ENCODE data around the gene PSTPIP2. TPM values are rescaled to one million over a fixed set of nuclear protein-coding genes. Genes with fewer than 3 reads are reported as not detected.

Gene PSTPIP2
- total and polyA plus RNA-seq, 2 of the 8 experiments (the other 6 are each of a cell fraction or from before 2014, with no cell fraction given): 1.8 to 2.4 TPM

GRCh38 chr18:46013484-46014189, 58.4 kb downstream of the PSTPIP2 start:
- no peak overlapping the region for H3K14ac ChIP-seq (ENCODE audit: insufficient read length)
- POLR2A ChIA-PET (ENCODE audit: partially characterized antibody): no interaction called here
- no peak overlapping the region for H2BK120ac ChIP-seq (replicated peaks; ENCODE audit: low read depth, low read length)
- no peaks in the 10 kb centered on the region for H3K4me1 ChIP-seq (replicated peaks in 1 of 4; ENCODE audit: control insufficient read depth in 3 of 4, insufficient read depth in 4 of 4, low read length in 3 of 4)
- no peak overlapping the region for H4K5ac ChIP-seq (ENCODE audit: insufficient read length, low read depth, low read length)
- no peak overlapping the region for H2AFZ ChIP-seq (ENCODE audit: low read length)
- H3K27me3 ChIP-seq (replicated peaks in 1 of 4; ENCODE audit: control insufficient read depth in 3 of 4, extremely low read depth in 1 of 4, insufficient read depth in 3 of 4, low read length in 3 of 4): no peaks in the 10 kb centered on the region
- no peak overlapping the region for H2BK15ac ChIP-seq (ENCODE audit: low read length)
- H3K18ac ChIP-seq (ENCODE audit: extremely low read depth, low read length): no peak overlapping the region
- no peak overlapping the region for H3K27ac ChIP-seq (ENCODE audit: low read depth, low read length)
- no peaks in the 10 kb centered on the region for H3K36me3 ChIP-seq (ENCODE audit: control insufficient read depth in 2 of 4, insufficient read depth in 4 of 4, low read length in 3 of 4)
- H3K4ac ChIP-seq (replicated peaks; ENCODE audit: insufficient read length, low read depth, low read length): no peak overlapping the region
- H3K9ac ChIP-seq (replicated peaks in 1 of 4; ENCODE audit: extremely low read depth in 1 of 4, low read depth in 3 of 4, low read length in 3 of 4): no peak overlapping the region
- H3K56ac ChIP-seq (replicated peaks; ENCODE audit: insufficient read length, low read depth, low read length): no peak overlapping the region
- H3K9me3 ChIP-seq (ENCODE audit: insufficient read depth in 2 of 2, low read depth in 1 of 2, low read length in 1 of 2): no peaks in the 10 kb centered on the region
- H3K23me2 ChIP-seq (ENCODE audit: low read depth, low read length): no peaks in the 10 kb centered on the region
- H2AK5ac ChIP-seq (ENCODE audit: low read depth, low read length): no peak overlapping the region
- no peaks in the 10 kb centered on the region for H3K79me2 ChIP-seq (ENCODE audit: control insufficient read depth in 1 of 2, insufficient read depth in 2 of 2, low read length in 2 of 2)
- no peak overlapping the region for H4K8ac ChIP-seq (ENCODE audit: extremely low read depth, insufficient read depth, low read length)
- CTCF ChIA-PET (ENCODE audit: partially characterized antibody): interaction anchor here (1.0 kb wide), 1 partner anchor 60 kb away, joined by 3 read pairs; no protein-coding TSS in a partner anchor
- H3K79me1 ChIP-seq (ENCODE audit: low read depth, low read length): no peaks in the 10 kb centered on the region
- no peak overlapping the region for H3K4me2 ChIP-seq (ENCODE audit: insufficient read depth in 1 of 2, low read depth in 2 of 2, low read length in 2 of 2)
- no peak overlapping the region for H3K4me3 ChIP-seq (ENCODE audit: extremely low read depth in 1 of 4, insufficient read depth in 2 of 4, low read depth in 3 of 4, low read length in 4 of 4)
- DNase-seq (ENCODE audit: low read depth in 1 of 2, low spot score in 2 of 2) (no peak), FAIRE-seq (no peak)
- H2BK5ac ChIP-seq (ENCODE audit: low read depth, low read length): no peak overlapping the region
- no peak overlapping the region for H2BK12ac ChIP-seq (ENCODE audit: low read depth, low read length)
- no peak overlapping the region for H3K23ac ChIP-seq (ENCODE audit: insufficient read length)
- 84% methylated on average over 5 of the region's 5 CpGs; no CpG with 5 or more reads in 1 of the 2 experiments for WGBS, 2 experiments (ENCODE audit: extremely low coverage in 1 of 2, insufficient coverage in 1 of 2, insufficient read length in 1 of 2, insufficient replicate concordance in 2 of 2, low coverage in 1 of 2, low lambda C conversion rate in 2 of 2, missing lambda C conversion rate in 1 of 2)
- no peaks in the 10 kb centered on the region for H4K20me1 ChIP-seq (replicated peaks in 1 of 2; ENCODE audit: control insufficient read depth in 1 of 2, insufficient read depth in 2 of 2, low read length in 2 of 2)
- no peak overlapping the region for H4K91ac ChIP-seq (replicated peaks; ENCODE audit: insufficient read length, low read length)
- no peak overlapping the region for H2BK20ac ChIP-seq (ENCODE audit: low read length)
- TF ChIP-seq ASH2L (IDR thresholded peaks at IDR 0.05; ENCODE audit: low read length) (no peak), ATF2 (IDR thresholded peaks at IDR 0.05; ENCODE audit: low read length) (no peak), CREB1 (IDR thresholded peaks at IDR 0.05) (no peak), TBP (IDR thresholded peaks at IDR 0.05; ENCODE audit: low read depth, low read length) (no peak), SP2 (IDR thresholded peaks at IDR 0.05; ENCODE audit: low read length) (no peak), CTBP2 (IDR thresholded peaks at IDR 0.05; ENCODE audit: borderline replicate concordance, insufficient read depth, insufficient read length, low read length) (no peak), TCF12 (IDR thresholded peaks at IDR 0.05; ENCODE audit: low read depth, low read length) (no peak), KDM4A (IDR thresholded peaks at IDR 0.05; ENCODE audit: low read depth, low read length, severe bottlenecking) (no peak), ATF3 (IDR thresholded peaks at IDR 0.05; ENCODE audit: insufficient read depth, low read depth, low read length) (no peak), TAF7 (optimal IDR thresholded peaks at IDR 0.05; ENCODE audit: borderline replicate concordance, low read depth, low read length) (no peak), YY1 (IDR thresholded peaks at IDR 0.05; ENCODE audit: low read depth, low read length) (no peak), SRF (IDR thresholded peaks at IDR 0.05; ENCODE audit: low read depth, low read length) (no peak)
